ENCODE data around the gene VWA3A.
A peak's percentile ranks its signal among the peaks of the same experiment; 100 is the strongest.

VWA3A gene

DNA sequence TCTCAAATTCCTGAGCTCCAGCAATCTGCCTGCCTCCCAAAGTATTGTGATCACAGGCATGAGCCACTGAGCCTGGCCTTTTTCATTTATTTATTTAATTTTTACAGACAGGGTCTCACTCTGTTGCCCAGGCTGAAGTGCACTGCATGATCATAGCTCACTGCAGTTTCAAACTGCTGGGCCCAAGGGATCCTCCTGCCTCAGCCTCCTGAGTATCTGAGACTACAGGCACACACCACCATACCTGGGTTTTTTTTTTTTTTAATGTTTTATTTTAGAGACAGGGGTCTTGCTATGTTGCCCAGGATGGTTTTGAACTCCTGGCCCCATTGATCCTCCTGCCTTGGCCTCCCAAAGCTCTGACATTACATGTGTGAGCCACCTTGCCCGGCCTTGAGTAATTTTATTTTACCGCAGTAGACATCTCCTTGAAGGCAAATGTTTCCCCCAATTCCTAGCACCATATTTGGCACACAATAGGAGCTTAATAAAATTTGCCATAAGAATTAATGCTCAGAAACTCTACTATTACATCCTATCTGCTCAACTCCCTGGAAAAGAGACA is 111.8 kb downstream of the VWA3A start:
- DNase-seq (ENCODE audit: low spot score) = no peak

DNA sequence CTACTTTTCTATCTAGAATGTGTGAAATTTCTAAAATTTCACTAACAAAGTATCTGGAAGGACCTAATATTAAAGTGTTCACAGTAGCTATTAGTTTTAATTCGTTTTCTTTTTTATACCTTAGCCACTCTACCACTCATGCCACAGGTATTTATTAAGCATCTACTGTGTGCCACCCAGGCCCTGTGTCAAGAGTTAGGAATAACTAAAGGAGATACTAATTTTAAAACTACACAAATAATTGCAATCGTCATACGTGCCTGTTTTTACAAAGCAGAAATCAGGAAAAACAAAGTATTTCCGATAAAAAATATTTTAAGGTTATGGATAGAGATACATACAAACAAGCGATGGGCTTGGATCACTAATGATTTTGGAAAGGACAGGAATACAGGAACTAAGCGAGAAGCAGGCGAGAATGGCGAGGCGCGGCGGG is 113.3 kb downstream of the VWA3A start:
- no peak for DNase-seq (ENCODE audit: low spot score)

DNA sequence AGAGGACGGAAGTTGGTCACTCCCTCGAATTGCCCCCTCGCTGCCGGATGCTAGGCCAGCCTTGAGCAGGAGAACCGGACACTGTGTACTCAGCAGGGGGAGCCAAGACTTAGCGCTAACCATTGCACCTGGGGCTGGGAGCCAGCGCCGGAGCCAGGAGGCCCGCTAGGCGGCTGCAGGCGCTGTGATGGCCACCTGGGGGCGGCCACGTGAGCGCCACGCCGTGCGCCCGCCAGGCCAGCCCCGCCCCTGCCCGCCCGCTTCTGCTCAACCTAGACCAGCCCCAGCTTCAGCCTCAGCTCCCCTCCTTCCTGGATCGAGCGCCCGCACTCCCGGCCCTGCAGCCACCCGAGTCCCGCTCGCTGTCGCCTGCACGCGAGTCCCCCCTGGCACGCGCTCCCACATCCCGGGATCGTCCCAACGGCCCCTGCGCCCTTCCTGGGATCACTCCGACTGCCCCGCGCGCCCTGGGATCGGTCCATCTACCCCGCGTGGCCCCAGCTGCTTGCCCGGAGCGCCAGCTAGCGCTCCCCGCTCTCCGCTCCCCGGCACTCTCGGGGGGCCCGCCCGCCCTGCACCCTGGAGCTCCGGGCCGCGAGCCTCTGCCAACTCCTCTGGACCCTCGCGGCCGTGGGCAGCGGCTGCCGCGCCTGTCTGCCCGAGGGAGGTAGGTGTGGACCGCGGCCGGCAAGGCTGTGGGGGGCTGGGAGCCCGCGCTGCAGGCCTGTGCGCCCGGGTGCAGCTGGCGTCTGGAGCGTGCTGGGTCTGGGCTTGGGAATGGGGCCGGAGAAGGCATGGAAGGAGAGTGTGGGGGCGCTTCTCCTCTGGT is 113.9 kb downstream of the VWA3A start, which contains the start of gene EEF2K:
EEF2K (plus strand) TSS at position 266 of the 829 bp plus-strand sequence. CDS start 19,452 bp downstream, outside the sequence.
- peak; percentile 97 for DNase-seq (ENCODE audit: low spot score)
